CD4-positive, alpha-beta T cell treated with Interleukin-15 for 1 hour (primary cell): ENCODE data around the gene RTL1.

Experiments used
- DNase-seq: peaks from one replicate; pipeline ENCODE4 v3.0.0-alpha.2; 2020

RTL1 gene

DNA sequence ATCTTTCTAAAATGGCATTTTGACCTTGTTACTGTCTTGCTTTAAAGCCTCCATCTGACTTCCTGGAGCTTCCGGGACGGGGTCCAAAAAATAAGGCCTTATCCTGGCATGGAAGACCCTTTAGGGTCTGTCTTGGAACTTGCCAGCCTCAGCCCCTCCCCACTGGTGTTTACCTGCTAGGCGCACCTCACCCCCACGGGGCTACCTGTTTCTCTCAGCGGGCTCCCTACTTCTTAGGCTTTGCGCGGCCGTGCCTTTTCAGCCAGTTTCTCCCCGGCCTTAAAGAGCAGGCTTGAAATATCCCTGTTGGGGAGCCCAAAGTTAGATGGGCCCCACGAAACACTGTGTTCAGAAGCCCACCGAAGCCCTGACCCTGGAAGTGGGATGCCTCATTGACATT is 5.1 kb downstream of the RTL1 start:
- DNase-seq = no peak

DNA sequence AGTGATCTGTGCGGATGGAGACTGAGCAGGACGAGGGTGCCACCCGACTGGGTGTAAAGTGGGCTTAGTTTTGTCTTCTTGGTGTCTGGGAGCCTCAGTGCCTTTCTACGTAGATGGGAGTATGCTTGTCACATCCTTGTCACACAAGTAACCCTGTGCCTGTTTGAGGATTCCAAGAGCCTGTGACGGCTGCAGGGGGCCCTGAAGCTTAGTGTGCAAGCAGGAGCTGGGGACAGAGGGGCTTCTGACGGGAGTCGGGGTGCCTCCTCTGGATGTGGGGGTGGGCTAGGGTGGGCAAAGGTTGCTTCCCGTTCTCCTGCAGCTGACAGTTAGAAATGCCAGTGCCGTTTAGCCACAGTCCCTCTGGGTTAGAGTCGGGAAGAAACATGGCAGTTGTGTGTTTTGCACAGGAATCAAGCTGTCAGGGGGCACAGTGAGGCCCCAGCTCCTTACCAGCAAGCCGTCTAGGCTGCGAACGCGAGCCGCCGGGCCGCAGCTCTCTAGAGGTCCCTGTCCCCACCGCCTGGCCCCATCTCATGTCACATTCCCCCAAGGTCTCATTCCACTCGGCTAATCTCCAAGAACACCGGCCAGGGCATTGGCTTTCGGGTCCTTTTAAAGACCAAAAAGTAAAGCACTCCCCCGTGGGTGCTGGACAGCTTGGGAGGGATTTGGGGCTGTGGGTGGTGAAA is 7.0 kb downstream of the RTL1 start:
- DNase-seq = no peak

DNA sequence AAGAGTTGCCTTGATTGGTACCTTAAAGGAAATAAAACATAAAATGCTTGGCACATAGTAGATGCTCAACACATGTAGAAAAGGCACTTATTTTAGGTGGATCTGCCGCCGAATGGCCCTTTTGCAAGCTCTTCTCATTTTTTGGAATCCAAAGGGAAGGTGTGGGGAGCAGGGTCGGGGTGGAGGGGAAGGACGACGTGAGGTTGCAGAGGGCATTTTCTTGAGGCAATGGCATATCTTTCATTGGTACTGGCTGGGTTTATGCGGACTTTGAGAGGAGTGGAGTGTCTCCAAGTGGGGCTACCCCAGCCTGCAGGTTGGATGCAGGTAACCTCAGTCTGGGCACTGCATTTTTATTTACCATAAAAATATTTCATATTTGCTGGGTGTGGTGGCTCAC is 8.1 kb downstream of the RTL1 start:
- no peak for DNase-seq

DNA sequence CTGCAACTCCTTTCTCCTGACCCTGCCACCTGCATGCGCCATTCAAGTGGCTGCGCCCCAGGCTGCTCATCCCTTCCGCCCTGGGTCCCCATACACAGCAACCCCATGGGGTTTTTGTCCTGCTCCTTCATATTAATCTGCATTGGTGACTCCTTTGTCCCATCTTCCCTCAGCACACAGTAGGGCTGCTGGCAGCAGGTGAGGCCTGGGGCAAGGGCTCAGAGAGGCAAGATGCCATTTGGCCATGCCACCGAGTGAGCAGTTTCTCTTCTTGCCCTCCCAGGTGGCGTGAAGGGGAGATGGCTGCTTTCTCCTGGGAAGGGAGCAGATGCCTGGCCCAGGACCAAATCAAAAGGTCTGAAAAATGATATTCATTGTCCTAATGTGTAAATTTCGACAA is 9.1 kb downstream of the RTL1 start:
- no peak for DNase-seq

DNA sequence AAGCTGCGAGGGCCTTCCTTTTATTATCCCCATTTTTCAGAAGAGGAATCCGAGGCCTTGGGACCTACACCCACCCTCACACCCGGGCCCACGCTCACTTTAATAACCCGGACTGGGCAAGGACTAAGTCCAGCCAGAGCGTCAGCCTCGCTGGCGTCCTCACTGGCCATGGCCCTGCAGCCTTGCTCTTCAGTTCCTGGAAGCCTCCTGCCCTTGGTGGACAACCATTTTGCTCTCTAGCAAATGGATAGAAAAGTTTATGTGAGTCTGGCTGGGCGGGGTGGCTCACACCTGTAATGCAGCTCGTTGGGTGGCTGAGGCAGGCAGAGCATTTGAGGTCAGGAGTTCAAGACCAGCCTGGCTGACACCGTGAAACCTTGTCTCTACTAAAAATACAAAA is 9.8 kb downstream of the RTL1 start:
- no peak for DNase-seq

DNA sequence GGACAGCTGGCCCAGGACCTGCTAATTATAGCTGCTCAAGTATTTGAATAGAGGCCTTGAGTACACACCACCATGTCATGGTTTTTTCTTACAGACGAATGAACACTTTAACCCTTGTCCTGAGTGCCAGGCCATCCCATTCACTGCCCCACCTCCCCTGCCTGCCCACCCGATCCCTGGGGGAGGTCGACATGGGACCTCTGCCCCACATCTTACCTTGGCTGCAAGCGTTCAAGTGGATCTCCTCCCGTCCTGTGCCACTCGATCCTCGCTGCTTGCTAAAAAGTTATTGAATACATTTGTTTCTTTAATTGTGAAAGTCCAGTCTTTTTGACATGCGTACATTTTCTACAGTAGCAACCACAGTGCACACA is 10.3 kb downstream of the RTL1 start:
- DNase-seq = no peak

DNA sequence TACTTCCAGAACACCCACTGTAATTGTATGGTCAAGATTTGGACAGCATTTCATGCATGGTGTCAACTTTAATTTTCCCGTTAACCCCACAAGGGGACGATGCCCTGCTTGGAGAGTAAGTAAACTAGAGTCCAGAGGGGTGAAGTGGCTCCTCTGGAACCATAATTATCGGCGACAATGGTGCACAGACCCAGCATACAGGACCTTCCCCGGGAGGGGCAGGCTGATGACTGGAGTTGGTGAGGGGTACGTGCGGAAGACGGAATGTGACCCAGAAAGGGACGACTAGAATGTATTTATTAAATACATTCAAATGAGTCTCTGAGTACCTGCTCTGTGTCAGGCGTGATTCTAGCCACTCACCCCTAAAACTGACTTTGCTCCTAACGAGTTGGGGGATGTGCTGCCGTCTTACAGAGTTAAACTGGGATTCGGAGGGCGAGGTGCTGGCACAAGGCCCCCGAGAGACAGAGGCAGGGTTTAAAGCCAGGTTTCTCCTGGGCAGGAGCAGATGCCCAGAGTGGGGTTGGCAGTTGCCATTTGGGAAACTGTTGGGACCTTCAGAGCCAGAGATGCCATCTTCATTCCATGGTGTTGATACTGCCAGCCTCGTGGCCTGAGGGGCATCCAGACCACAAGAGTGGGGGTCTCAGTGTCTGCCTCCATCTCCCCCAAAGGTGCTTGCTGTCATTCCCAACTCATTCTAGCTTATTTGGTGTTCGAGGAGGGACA is 10.9 kb downstream of the RTL1 start:
- no peak for DNase-seq

DNA sequence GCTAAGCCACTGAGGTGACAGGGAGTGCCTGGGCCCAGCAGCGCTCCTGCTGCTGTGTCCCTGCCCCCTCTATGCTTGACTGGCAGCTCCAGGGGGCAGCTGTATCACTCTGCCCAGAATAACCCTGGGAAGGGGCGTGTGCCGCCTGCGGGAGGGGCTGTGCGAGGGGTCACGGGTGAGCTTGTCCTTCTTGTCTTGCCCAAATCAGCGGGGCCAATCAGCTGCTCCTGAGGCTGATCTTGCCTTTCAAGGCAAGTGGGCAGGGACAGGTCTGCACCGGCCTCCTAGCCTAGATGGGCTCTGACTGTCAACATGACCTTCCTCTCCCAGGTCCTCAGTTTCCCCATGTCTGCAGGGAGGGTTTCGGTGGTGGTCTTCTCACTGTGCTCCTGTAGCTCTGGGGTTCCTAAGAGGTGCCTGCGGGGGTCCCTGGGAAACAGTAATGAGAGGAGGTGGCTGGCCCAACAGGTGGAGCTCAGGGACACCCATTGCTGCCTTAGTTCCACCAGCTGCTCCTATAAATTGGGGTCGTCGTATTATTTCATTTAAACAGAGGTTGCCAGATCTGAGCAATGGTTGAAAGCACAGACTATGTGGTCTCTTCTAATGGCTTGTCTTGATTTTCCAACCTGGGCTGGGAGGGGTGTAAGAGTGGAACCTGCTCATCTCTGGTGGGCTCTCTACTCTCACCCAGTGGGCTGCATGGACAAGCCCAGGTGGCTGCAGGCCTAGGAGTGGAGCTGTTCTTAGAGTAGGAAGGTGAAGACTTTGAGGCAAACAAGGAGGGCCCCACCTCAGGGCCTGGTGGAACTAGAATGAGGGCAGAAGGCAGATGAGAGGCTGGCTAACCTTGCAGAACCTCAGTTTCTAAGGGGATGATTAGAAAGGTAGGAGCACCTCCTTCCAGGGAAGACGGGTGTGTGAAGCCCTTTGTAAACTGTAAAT is 11.7 kb downstream of the RTL1 start:
- no peak for DNase-seq

DNA sequence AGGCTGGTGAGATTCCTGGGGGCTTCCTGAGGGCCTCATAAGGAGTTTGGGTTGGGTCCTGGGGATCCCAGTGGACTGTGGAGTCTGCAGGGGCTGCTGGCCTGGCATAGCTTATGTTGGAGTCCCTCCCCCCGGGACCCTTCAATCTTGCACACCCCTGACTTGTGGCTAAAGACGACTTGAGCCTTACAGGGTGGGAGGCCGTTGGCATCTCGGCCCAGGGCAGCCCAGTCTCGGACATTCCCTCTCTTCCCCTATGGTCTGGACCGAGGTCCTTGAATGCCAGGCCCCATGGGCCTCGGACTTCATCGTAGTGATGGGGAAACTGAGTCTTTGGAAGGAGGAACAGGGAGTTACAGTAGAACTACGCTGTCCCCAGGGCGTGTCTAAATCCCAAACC is 12.5 kb downstream of the RTL1 start:
- peak; percentile 12 for DNase-seq

DNA sequence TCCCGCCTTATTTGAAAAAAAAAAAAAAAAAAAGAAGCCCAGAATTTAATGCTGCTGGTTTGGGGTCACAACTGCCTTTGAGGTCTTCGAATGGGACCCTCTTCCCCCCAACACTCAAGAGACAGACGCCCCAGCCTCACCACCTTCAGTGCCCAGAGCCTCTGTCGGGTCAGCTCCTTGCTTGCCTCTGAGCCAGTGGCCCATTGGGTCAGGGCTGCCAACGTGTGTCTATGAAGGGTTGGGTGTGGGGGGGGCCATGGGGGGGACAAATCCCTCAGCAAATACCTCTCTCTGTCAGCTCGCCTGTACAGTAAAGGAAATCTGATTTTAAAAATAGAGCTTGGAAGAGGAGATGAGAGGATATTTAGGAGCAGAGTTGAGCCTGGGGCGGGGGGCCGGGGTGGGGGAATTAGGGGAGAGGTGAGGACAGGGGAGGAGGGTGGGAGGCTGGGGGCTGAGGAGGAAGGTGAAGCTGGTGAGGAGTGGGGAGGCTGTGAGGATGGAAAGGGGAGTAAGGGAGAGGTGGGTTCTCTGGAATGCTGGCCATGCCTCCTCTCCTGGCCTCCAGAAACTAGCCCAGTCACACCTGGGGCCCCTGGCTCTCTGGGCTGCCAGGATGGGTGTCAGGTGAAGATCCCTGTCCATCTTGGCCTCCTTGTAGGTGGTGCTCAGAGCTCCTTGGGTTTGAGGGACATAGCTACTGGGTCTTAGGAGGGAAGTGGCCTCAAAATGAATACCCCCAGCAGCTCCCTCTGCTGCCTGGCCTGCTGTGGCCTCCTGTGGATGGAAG is 13.3 kb downstream of the RTL1 start:
- peak; percentile 4 for DNase-seq

DNA sequence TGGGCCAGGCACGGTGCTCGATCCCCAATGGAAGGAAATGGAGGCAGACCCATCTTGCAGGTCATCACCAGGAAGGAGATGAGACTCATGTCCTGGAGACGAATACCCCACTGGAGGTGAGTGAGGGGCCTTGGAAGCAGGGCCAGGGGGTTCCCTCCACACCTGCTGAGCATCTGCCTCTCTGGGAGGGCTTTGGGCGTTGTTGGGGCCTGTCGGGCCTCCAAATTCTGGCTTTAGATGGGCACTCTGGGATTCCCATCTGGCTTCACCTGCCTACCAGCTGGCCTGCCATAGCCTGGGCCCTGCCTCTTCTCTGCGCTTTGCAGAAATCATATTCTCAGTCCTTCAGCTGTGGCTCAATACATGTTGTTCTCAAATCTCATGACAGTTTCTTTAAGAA is 13.9 kb downstream of the RTL1 start:
- peak; percentile 5 for DNase-seq

DNA sequence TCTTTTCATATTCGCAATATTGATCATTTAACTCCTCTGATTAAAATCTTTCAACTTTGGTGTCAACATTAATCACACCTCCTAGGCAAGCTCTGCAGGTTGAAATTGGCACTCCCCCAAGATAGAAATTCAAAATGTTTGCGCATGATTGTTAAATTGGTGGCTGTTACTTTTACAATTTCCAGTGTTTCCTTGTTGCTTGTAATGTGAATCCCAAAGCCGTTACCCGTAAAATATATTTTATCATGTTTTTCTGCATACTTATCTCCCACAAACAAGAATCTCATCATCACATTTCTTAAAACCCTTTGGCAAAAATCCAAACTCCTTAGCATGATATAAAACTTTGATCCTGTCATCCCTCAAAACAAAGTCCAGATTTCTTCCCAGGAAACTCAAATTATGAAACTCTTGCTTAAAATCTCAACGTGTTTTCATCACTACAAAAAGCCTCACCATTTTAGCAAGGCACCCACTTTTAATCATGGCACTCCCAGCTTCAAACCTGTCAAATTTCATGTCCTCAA is 14.7 kb downstream of the RTL1 start:
- no peak for DNase-seq

DNA sequence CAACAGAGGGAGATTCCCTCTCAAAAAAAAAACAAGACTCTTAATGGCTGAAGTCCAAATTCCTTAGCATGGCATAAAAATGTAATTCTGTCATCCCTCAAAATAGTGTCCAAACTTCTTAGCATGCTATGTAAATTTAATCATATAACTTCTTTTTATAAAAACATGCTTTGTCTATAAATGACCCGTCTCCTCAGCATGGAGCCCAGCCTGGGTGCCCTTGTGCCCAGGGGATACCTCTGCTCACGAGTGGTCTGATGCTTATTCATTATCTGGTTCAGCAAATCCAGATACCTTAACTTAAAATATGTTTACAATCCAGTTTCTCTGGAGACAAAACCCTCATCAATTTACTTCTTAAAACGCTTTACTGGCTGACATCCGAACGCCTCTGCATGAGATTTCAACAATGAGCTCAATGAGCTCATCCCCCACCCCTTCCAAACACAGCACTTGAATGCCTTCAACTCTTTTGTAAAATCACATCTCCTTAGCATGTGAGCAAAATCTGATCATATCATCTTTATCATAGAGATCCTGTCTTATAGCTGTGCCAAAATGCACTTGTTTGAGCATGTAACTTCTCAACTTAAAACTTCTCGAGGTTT is 15.7 kb downstream of the RTL1 start:
- DNase-seq = no peak

DNA sequence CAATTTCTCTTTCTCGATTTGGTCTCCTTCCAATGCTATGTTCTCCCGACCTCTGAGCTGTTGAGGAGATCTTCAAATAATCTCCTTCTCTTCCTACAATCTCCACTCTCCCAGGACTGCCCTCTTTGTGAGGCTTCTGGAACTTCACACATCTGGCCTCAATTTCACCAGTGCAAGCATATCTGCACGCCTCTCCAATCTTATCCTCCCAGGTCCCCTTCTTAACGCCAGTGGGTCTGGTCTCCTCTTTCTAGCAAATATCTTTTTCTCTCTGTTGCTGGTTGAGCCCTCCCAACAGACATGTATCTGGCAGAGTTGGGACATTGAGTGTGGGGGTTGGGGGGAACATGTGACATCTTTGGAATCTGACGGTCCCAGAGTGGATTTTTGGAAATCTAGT is 17.9 kb downstream of the RTL1 start:
- no peak for DNase-seq

DNA sequence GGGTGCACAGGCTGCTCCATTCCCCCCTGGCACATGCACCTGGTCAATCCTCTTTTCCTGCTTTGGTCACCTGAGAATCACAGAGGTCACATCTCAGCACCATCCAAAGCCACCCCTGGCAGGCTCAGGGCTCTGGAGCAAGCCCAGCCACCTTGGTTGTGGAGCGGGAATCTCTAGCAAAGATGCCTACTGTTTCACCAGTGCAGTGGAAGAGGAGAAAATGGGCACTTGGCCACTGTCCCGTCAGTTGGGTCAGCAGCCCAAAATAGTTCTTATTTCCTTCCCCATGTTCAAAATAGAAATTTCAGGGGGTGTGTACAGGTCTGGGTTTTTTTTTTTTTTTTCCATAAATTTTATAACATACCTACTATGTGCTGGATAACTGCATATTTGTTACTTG is 18.3 kb downstream of the RTL1 start:
- DNase-seq = no peak

DNA sequence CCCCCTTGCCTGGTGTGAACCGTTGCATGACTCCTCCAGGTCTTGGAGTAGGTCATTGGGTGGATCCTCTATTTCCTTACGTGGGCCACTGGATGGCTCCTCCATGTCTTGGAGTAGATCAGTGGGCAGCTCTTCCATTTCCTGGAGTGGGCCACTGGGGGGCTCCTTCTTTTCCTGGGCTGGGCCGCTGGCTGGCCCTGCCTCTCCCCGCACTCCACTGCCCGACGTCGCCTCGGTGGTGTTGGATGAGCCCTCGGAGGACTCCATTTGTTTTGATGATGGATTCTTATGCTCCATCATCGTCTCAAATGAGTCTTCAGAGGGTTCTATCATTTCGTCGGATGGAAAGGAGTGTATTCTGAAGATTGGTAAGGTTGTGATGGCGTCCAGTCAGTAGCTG is 19.1 kb downstream of the RTL1 start:
- no peak for DNase-seq

DNA sequence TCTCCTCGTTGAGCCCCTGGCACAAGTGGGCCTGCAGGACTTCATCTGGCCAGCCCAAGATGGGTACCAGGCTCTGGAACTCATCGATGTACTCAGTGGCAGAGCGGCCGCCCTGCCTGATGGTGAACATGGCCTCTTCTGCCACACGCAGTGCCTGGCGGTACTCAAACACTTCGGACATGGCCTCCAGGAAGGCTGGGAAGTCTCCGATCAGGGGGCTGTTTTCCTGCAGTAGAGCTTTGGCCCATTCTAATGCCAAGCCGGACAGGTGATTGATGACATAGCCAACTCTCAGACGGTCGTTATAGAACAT is 19.8 kb downstream of the RTL1 start:
- DNase-seq = no peak

DNA sequence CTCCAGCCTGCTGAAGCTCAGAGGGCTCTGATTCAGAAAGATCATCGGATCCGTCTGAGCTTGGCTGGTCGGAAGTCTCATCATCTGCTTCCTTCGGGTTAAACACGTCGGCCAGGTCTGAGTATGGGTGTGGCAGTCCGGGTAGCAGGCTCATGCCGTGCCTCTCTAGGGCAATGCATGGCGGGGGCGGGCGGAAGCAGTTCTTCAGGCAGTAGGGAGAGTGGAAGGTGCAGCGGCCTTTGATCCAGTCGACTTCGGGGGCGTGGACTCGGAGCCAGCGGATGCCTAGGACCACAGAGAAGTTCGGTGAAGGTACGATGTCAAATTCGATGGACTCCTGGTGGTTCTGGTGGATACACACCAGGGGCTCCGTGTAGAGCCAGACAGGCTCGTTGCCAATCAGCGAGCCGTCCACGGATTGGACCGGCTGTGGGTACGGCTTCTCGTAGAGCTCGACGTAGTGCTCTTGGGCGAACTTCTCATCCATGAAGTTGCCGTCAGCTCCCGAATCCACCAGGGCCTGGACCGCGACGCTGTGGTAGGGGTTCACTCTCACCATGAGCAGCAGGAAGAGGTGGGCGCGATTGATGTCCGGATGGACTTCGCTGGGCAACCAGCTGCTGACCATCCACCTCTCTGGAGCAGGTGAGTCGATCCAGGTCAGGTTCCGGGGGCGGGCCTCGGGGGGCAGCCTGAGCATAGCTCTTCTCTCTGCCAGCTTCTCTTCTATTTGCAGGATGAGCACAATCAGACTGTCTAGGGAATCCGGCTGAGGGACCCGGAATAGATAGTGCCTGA is 20.3 kb downstream of the RTL1 start:
- DNase-seq = no peak

DNA sequence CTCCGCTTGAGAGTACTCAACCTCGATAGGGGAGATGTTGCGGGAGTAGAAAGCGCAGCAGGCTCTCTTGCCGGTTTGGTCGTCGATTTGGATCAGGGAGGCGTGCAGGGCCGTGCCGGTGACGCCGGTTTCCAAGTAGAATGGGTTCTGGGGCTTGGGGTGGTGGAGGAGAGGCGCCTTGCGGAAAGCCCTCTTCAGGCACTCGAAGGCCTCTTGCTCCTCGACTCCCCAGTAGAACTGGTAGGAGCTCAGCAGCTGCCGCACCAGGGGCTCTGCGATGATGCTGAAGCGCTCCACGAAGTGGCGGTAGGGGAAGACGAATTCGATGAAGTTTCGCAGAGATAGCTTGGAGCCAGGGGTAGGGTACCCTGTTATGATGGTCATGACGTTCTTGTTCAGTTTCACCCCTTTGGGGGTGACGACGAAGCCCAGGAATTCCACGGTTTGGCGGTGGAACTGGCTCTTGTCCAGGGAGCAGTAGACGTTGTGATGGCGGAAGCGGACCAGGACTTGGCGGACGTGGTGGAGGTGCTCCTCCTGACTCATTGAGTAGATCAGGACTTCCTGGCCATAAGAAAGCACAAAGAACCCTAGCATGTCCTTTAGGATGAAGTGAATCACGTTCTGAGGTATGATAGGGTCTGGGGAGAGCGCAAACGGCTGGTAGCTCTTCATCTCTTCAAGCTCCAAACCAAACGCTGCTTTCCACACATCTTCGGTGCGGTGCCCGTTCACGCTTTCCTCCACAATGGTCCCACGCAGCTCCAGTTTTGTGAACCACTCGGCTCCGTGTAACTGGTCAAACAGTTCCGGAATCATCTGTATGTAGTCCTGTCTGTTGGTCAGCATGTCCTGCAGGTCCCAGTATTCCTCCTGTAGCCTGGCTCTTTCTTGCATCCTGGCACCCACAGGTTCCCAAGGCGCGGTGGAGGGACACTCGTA is 21.2 kb downstream of the RTL1 start:
- no peak for DNase-seq
